Left ventricle myocardium inferior (tissue), 1 donor: Measurements from ENCODE around the gene FTSJ1. TPM values are rescaled to one million over a fixed set of nuclear protein-coding genes. Genes with fewer than 3 reads are reported as not detected.

Source experiments
- DNase-seq: peaks from one replicate; pipeline ENCODE4 v3.0.0-alpha.2; 2020
- H3K27ac ChIP-seq: fragments of 200-600 bp; replicated peaks from 2 replicates; pipeline ENCODE4 v1.8.0; 2021
- H3K27me3 ChIP-seq: fragments of 200-600 bp; 2 replicates; pipeline ENCODE4 v1.8.0; 2021; ENCODE audit warnings: low read depth
- H3K36me3 ChIP-seq: fragments of 200-600 bp; 2 replicates; pipeline ENCODE4 v1.8.0; 2021
- H3K4me1 ChIP-seq: fragments of 200-600 bp; 2 replicates; pipeline ENCODE4 v1.8.0; 2021
- H3K4me3 ChIP-seq: fragments of 200-600 bp; 2 replicates; pipeline ENCODE4 v1.8.0; 2021; ENCODE audit warnings: mild to moderate bottlenecking, moderate library complexity
- H3K9me3 ChIP-seq: fragments of 200-600 bp; replicated peaks from 2 replicates; pipeline ENCODE4 v1.8.0; 2021
- intact Hi-C: fragments of 100-400 bp; cut with micrococcal nuclease; formaldehyde crosslinking; loops from one replicate; pipeline ENCODE4 v1.11.0; 2022
- total RNA-seq: library from RNA; stranded (reverse); fragmentation: NEBNext Ultra II Directional; extraction: Animal tissue kit (Norgen Biotek cat#: 25700); gene quantifications from one replicate; pipeline ENCODE4 v1.2.1, GENCODE V29; 2021
- TF ChIP-seq, protein P1 (sequence below): fragments of 200-600 bp; IDR thresholded peaks from 2 replicates; pipeline ENCODE4 v1.8.0; 2021; ENCODE audit warnings: antibody characterized with exemption, mild to moderate bottlenecking, borderline replicate concordance
- donor health status: DM: no; HTN: yes; CAD: no; lungs with severe emphysema.

The FTSJ1 gene
- total RNA-seq, 1 donor from 2014 or later: 15.3 TPM

DNA sequence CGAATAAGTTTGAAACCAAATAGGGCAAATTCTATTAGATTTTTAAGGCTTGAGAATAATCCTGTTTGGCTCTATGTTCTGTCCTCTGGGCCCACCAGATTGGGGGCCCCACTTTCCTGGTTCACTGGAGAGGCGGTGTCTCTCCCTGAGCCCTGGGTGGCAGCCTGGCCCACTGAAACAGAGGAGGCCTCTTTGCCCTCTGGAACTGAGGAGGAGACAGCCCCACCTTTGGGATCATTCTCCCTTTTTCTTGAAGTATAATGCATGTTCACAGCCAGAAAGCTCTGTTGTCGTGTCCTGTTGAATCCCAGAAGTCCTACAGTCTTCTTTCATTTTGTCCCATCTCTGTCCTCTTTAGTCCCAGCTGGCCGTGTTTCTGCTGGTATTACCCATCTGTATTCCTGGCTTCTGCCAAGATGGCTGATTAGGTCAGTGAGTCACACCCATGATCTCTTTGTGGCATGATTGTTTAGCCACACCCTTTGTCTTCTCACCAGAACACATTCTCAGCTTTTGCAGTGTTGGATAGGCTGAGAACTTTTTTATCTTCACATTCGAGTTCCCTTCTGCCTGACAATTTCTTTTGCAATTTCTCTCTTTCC is 55.5 kb downstream of the FTSJ1 start:
- Histone ChIP-seq H3K36me3 (peaks cover 18% of the 10 kb centered on the region), H3K27ac (peak overlapping the region; percentile 63), H3K4me1 (peaks cover 6% of the 10 kb centered on the region), H3K4me3 (no peak overlapping the region), H3K9me3 (no peaks in the 10 kb centered on the region), H3K27me3 (no peaks in the 10 kb centered on the region)
- DNase-seq: no peak
- TF ChIP-seq, protein P1, sequence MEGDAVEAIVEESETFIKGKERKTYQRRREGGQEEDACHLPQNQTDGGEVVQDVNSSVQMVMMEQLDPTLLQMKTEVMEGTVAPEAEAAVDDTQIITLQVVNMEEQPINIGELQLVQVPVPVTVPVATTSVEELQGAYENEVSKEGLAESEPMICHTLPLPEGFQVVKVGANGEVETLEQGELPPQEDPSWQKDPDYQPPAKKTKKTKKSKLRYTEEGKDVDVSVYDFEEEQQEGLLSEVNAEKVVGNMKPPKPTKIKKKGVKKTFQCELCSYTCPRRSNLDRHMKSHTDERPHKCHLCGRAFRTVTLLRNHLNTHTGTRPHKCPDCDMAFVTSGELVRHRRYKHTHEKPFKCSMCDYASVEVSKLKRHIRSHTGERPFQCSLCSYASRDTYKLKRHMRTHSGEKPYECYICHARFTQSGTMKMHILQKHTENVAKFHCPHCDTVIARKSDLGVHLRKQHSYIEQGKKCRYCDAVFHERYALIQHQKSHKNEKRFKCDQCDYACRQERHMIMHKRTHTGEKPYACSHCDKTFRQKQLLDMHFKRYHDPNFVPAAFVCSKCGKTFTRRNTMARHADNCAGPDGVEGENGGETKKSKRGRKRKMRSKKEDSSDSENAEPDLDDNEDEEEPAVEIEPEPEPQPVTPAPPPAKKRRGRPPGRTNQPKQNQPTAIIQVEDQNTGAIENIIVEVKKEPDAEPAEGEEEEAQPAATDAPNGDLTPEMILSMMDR: no peak
- intact Hi-C loops: no loop called here

DNA sequence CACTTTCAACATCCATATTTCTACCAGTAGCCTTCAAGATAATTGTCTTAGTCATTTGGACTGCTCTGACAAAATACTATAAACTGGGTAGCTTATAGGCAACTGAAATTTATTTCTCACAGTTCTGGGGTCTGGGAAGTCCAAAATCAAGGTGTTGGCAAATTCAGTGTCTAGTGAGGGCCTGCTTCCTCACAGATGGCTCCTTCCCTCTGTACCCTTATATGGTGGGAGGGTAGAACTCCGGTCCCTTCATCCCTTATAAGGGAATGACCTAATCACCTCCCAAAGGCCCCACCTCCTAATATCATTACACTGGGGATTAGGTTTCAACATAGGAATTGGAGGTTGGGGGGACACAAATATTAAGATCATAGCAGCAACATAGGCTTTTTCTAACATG is 56.2 kb downstream of the FTSJ1 start:
- intact Hi-C loops: no loop called here

DNA sequence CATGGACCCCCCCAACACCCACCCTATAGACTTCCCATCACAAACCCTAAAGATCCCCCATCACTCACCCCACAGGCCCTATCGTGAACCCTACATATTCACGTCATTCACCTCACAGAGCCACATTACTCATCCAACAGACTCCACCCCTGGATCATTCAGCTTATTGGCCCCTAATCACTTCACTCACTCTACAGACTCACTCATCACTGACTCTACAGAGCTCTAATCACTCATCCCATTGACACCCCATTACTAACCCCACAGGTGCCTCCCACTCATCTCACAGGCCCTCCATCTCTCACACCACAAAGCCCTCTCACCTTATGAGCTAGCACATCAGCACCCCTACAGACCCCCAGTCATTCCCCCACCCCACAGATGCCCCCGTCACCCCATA is 57.2 kb downstream of the FTSJ1 start:
- H3K9me3 ChIP-seq: no peaks in the 10 kb centered on the region
- TF ChIP-seq, protein P1: no peak
- peaks cover 6% of the 10 kb centered on the region for H3K4me1 ChIP-seq
- H3K4me3 ChIP-seq: no peak overlapping the region
- no peaks in the 10 kb centered on the region for H3K27me3 ChIP-seq
- peaks cover 4% of the 10 kb centered on the region for H3K36me3 ChIP-seq
- intact Hi-C loops: no loop called here
- H3K27ac ChIP-seq: no peak overlapping the region
- no peak for DNase-seq

More for the DNA sequence above, 56.2 kb downstream of the FTSJ1 start:
- Histone ChIP-seq H3K27me3 (no peaks in the 10 kb centered on the region), H3K36me3 (peaks cover 14% of the 10 kb centered on the region), H3K9me3 (no peaks in the 10 kb centered on the region), H3K4me3 (no peak overlapping the region), H3K4me1 (peaks cover 6% of the 10 kb centered on the region), H3K27ac (peak overlapping the region; percentile 63)
- TF ChIP-seq, protein P1: no peak
- DNase-seq: no peak

Other genes with a start within 250 kb of the FTSJ1 start
- not detected for gene SSX1, start 220.8 kb upstream of the FTSJ1 start, total RNA-seq
- not detected for gene SSX3, start 119.5 kb upstream of the FTSJ1 start, total RNA-seq
- not detected for gene SSX4, start 92.7 kb upstream of the FTSJ1 start, total RNA-seq
- gene SSX4B, start 64.2 kb upstream of the FTSJ1 start, total RNA-seq: not detected
- gene SLC38A5, start 5.9 kb upstream of the FTSJ1 start, total RNA-seq: 0.71 TPM
- 13.6 TPM for gene PORCN, start 32.8 kb downstream of the FTSJ1 start, total RNA-seq
- gene EBP, start 45.6 kb downstream of the FTSJ1 start, total RNA-seq: 48.9 TPM
- 14.5 TPM for gene TBC1D25, start 63.5 kb downstream of the FTSJ1 start, total RNA-seq
- gene RBM3, start 98.3 kb downstream of the FTSJ1 start, total RNA-seq: 121 TPM
- 137 TPM for gene WDR13, start 121.3 kb downstream of the FTSJ1 start, total RNA-seq
- gene WAS, start 207.6 kb downstream of the FTSJ1 start, total RNA-seq: 2.3 TPM
- 2.6 TPM for gene SUV39H1, start 220.5 kb downstream of the FTSJ1 start, total RNA-seq